ENCODE measurements around the gene SV2A. TPM values are rescaled to one million over a fixed set of nuclear protein-coding genes. Genes with fewer than 3 reads are reported as not detected.
"Not testable (repeated sequence)": the region's sequence is repeated elsewhere in the genome, so short reads cannot be mapped to it uniquely, and the experiment has no call there.

SV2A gene
- total and polyA plus RNA-seq, 3 experiments from 2014 or later = 2.9 to 6.0 (median 5.6) TPM

DNA sequence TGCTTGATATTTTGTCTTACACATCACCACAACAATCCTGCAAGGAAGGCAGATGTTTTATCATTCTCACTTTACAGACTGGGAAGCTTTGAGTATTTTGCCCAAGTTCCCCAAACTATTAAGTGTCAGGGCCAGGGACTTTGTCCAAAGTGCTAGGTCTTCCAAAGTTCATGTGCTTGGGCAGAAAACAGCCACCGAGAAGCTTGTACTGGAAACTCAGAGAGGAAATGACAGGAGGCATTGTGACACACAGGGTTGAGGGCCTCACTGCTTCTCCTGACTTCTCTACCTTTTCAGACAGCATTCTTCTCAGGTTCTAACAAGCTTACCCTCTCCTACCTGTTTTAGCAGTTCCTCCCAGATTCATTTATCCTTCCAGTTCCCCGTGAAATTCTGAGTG lies 50.8 kb downstream of the SV2A start:
- H3K4me1 Mint-ChIP-seq; H3K4me3 Mint-ChIP-seq; H3K27ac Mint-ChIP-seq; POLR2A ChIA-PET; H3K4me1 ChIP-seq (ENCODE audit: insufficient read depth, low read length); H3K36me3 ChIP-seq (ENCODE audit: insufficient read depth, low read length); H3K27ac ChIP-seq (ENCODE audit: low read depth, low read length); H3K36me3 Mint-ChIP-seq; H3K27me3 ChIP-seq (ENCODE audit: insufficient read depth, low read length, poor library complexity, severe bottlenecking); DNase-seq; H3K9me3 ChIP-seq (ENCODE audit: low read length); H3K9me3 Mint-ChIP-seq; H3K4me3 ChIP-seq (ENCODE audit: low read length); CTCF ChIA-PET; H3K27me3 Mint-ChIP-seq: not testable (repeated sequence)

DNA sequence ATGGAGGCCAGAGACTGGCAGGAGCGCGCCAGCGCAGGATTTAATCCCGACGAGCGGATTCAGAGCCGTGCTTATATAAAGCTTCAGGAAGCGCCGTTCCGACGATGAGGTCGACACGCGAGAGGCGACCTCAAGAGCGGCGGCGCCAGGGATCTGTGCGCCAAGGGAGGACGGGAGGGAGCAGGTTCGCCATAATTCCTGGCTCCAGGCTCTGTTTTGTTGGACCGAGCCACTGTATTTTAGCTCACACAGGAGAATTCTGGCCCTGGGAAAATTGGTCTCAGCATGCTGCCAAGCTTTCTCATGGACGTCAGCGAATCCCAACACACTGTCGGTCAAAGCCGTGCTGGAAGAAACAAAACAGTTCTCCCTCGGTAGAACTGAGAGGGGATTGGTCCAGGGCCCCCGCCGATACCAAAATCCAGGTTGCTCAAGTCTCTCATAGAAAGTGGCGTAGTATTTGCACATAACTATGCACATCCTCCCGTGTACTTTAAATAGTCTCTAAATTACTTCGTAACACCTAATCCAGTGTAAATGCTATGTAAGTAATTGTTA lies 56.1 kb downstream of the SV2A start:
- H3K4me3 Mint-ChIP-seq; H3K36me3 ChIP-seq (ENCODE audit: insufficient read depth, low read length); H3K4me1 Mint-ChIP-seq; H3K4me1 ChIP-seq (ENCODE audit: insufficient read depth, low read length); H3K27ac ChIP-seq (ENCODE audit: low read depth, low read length); H3K36me3 Mint-ChIP-seq; POLR2A ChIA-PET; DNase-seq; CTCF ChIA-PET; H3K27me3 Mint-ChIP-seq; H3K27me3 ChIP-seq (ENCODE audit: insufficient read depth, low read length, poor library complexity, severe bottlenecking); H3K9me3 ChIP-seq (ENCODE audit: low read length); H3K4me3 ChIP-seq (ENCODE audit: low read length); H3K27ac Mint-ChIP-seq; H3K9me3 Mint-ChIP-seq: not testable (repeated sequence)

DNA sequence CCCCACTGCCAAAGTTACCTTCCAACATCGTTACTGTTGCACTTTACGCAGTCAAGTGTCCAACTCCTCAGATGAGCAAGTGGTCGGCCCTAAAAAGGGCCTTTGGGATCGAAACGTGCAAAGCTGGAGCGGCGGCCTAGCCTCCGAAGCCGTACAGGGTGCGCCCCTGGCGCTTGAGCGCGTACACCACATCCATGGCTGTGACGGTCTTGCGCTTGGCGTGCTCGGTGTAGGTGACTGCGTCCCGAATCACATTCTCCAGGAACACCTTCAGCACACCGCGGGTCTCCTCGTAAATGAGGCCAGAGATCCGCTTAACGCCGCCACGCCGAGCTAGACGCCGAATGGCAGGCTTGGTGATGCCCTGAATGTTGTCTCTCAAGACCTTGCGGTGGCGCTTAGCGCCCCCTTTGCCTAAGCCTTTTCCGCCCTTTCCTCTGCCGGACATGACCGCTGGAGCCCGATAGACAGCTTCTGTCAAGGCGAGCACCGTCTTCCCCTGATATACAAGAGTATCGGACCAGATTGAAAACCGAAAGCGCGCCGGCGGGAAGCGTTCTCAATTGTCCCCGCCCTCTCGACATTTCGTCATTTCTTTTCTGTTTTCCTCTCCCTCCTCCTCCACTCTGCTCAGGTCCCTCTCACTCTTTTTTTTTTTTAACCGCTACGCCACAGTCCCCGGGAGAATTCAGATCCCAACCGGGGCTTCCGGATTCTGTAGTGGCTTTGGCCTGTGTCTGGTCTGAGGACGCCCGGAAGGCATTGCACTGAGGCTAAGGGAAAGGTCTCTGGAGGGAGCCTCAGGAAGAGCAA lies 56.8 kb downstream of the SV2A start:
- CTCF ChIA-PET; H3K27ac Mint-ChIP-seq; H3K4me1 ChIP-seq (ENCODE audit: insufficient read depth, low read length); H3K27ac ChIP-seq (ENCODE audit: low read depth, low read length); H3K27me3 Mint-ChIP-seq; DNase-seq; H3K36me3 Mint-ChIP-seq; H3K4me3 ChIP-seq (ENCODE audit: low read length); H3K9me3 Mint-ChIP-seq; H3K4me3 Mint-ChIP-seq; H3K36me3 ChIP-seq (ENCODE audit: insufficient read depth, low read length); H3K4me1 Mint-ChIP-seq; H3K27me3 ChIP-seq (ENCODE audit: insufficient read depth, low read length, poor library complexity, severe bottlenecking); H3K9me3 ChIP-seq (ENCODE audit: low read length); POLR2A ChIA-PET: not testable (repeated sequence)

DNA sequence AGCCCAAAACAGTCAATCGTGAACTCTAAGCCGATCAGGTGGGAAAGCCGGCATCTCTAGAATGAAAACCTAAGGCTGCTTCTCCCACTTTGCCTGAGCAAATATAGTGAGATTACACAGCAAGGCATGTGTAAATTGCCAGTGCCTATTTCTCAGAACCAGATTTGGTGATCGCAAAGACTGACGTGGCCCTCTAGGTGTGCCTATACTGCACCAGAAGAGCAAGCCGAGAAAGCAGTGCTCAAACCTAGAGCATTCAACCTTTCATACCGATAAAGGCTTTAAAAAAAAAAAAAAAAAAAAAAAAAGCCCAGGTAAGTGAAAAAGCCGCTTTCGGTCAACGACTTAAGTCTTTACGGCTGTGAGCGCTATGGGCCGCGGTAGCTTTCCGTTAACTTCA lies 57.4 kb downstream of the SV2A start:
- H3K4me3 ChIP-seq (ENCODE audit: low read length); H3K4me1 Mint-ChIP-seq; H3K27ac ChIP-seq (ENCODE audit: low read depth, low read length); POLR2A ChIA-PET; DNase-seq; H3K27ac Mint-ChIP-seq; H3K9me3 ChIP-seq (ENCODE audit: low read length); H3K36me3 ChIP-seq (ENCODE audit: insufficient read depth, low read length); H3K9me3 Mint-ChIP-seq; H3K36me3 Mint-ChIP-seq; H3K4me3 Mint-ChIP-seq; H3K4me1 ChIP-seq (ENCODE audit: insufficient read depth, low read length); H3K27me3 Mint-ChIP-seq; CTCF ChIA-PET; H3K27me3 ChIP-seq (ENCODE audit: insufficient read depth, low read length, poor library complexity, severe bottlenecking): not testable (repeated sequence)

Other genes with a start within 250 kb of the SV2A start
- gene FCGR1A, start 135.2 kb downstream of the SV2A start, total RNA-seq = not detected
- gene FCGR1A, start 135.2 kb downstream of the SV2A start, polyA plus RNA-seq = not detected
- 10 to 100 TPM; 27.3 to 28.4 TPM for gene BOLA1, start 18.3 kb downstream of the SV2A start, total RNA-seq
- 31.6 TPM for gene BOLA1, start 18.3 kb downstream of the SV2A start, polyA plus RNA-seq
- 100 to 1,000 TPM; 111 to 124 TPM for gene SF3B4, start 10.0 kb upstream of the SV2A start, total RNA-seq
- gene SF3B4, start 10.0 kb upstream of the SV2A start, polyA plus RNA-seq = 112 TPM
- gene MTMR11, start 19.0 kb upstream of the SV2A start, total RNA-seq = 1 to 10 TPM; 1.6 to 1.9 TPM
- gene MTMR11, start 19.0 kb upstream of the SV2A start, polyA plus RNA-seq = 0.14 TPM
- 10 to 100 TPM; 39.7 to 41.0 TPM for gene OTUD7B, start 92.9 kb upstream of the SV2A start, total RNA-seq
- gene OTUD7B, start 92.9 kb upstream of the SV2A start, polyA plus RNA-seq = 1.9 TPM
- 10 to 100 TPM; 26.3 to 33.6 TPM for gene VPS45, start 149.9 kb upstream of the SV2A start, total RNA-seq
- 27.5 TPM for gene VPS45, start 149.9 kb upstream of the SV2A start, polyA plus RNA-seq
- 10 to 100 TPM; 44.9 to 47.2 TPM for gene PLEKHO1, start 232.1 kb upstream of the SV2A start, total RNA-seq
- gene PLEKHO1, start 232.1 kb upstream of the SV2A start, polyA plus RNA-seq = 47.3 TPM

Measured in CD8-positive, alpha-beta memory T cell (primary cell).